PC-3 (cell line): Measurements from ENCODE around the gene LTB4R.

Experiments
- CTCF ChIP-seq: fragments of 300-600 bp; sonication (generic); conservative IDR thresholded peaks from 2 replicates; pipeline ENCODE4 v1.5.1; 2017; ENCODE audit warnings: antibody characterized with exemption, low read depth, mild to moderate bottlenecking, low read length
- EZH2 ChIP-seq: fragments of 300-600 bp; sonication (generic); IDR thresholded peaks from one replicate; pipeline ENCODE4 v1.6.1; 2017; ENCODE audit warnings: antibody characterized with exemption, mild to moderate bottlenecking, low read length; ENCODE audit not compliant: unreplicated experiment

GRCh38 chr14:24337824-24338175, 26.5 kb downstream of the LTB4R start:
- no peak for TF ChIP-seq CTCF
- no peak for TF ChIP-seq EZH2
